Endothelial cell of umbilical vein (primary cell): ENCODE measurements around the gene MBNL2. TPM values are rescaled to one million over a fixed set of nuclear protein-coding genes. Genes with fewer than 3 reads are reported as not detected.

Source experiments
- BruUV-seq: library from RNA; stranded (reverse); fragments of 400-500 nt; replicated peaks from 2 replicates; lab custom pipeline; 2021; lab: Mats Ljungman, UMichigan
- CTCF ChIA-PET: fragments of 300-600, 350-600 bp; sonication (Branson Sonifier 250); formaldehyde crosslinking; loops from one replicate; lab custom pipeline; 2021; ENCODE audit warnings: antibody characterized with exemption, inconsistent platforms; lab: Charles Lee
- POLR2A ChIA-PET: fragments of 300-600, 350-600 bp; sonication (Branson Sonifier 250); formaldehyde crosslinking; loops from one replicate; lab custom pipeline; 2021; ENCODE audit warnings: antibody characterized with exemption, inconsistent platforms; lab: Charles Lee
- DNase-seq: peaks from one replicate; pipeline ENCODE4 v3.0.0-alpha.2; 2011; ENCODE audit warnings: low read depth, low spot score
- FAIRE-seq: peaks from 2 replicates; lab custom pipeline; 2011; peaks lifted over from hg19 to GRCh38; lab: Jason Lieb, UNC
- H2AFZ ChIP-seq: 2 replicates; pipeline ENCODE4 v1.6.0; 2012; ENCODE audit warnings: low read depth, low read length, control low read depth, inconsistent platforms
- H3K27ac ChIP-seq: 2 replicates; pipeline ENCODE4 v1.5.1; 2011; ENCODE audit warnings: low read depth, mild to moderate bottlenecking, control low read depth, low read length, moderate library complexity; ENCODE audit not compliant: insufficient read depth
- H3K27me3 ChIP-seq, 2 experiments: 2 replicates each; pipeline versions ENCODE4 v1.6.0 to v1.6.1; 2011; ENCODE audit warnings: low read length in 2 of 2, mixed read lengths in 1 of 2; ENCODE audit not compliant: control insufficient read depth in 2 of 2, insufficient read depth in 2 of 2
- H3K36me3 ChIP-seq, 2 experiments: 2 replicates in 1 of 2; 3 replicates in 1 of 2; pipeline ENCODE4 v1.5.1; 2011; ENCODE audit warnings: low read length in 2 of 2, mild to moderate bottlenecking in 1 of 2, moderate library complexity in 1 of 2; ENCODE audit not compliant: control insufficient read depth in 2 of 2, insufficient read depth in 2 of 2; ENCODE audit errors: extremely low read depth in 1 of 2
- H3K4me1 ChIP-seq: 3 replicates; pipeline ENCODE4 v1.5.1; 2011; ENCODE audit warnings: mild to moderate bottlenecking, low read length; ENCODE audit not compliant: control insufficient read depth, insufficient read depth; ENCODE audit errors: extremely low read depth
- H3K4me2 ChIP-seq: 2 replicates; pipeline ENCODE4 v1.6.1; 2011; ENCODE audit warnings: low read length, control low read depth, mixed read lengths; ENCODE audit not compliant: insufficient read depth
- H3K4me3 ChIP-seq, 3 experiments: fragments of 200-600 bp in 1 of 3; sonication (generic), shearing (Covaris generic) in 1 of 3; replicated peaks in 1 of 3; 2 replicates each; pipeline ENCODE4 v1.5.1; 2011 to 2016; ENCODE audit warnings: control low read depth in 3 of 3, low read length in 3 of 3, mild to moderate bottlenecking in 2 of 3, inconsistent platforms in 1 of 3, low read depth in 1 of 3, moderate library complexity in 1 of 3; ENCODE audit not compliant: insufficient read depth in 1 of 3
- H3K79me2 ChIP-seq: 2 replicates; pipeline ENCODE4 v1.6.0; 2012; ENCODE audit warnings: low read length, inconsistent platforms; ENCODE audit not compliant: control insufficient read depth, insufficient read depth
- H3K9ac ChIP-seq: replicated peaks from 2 replicates; pipeline ENCODE3; 2011; ENCODE audit warnings: low read length, control low read depth; ENCODE audit not compliant: insufficient read depth; ENCODE audit errors: extremely low read depth
- H3K9me1 ChIP-seq: replicated peaks from 3 replicates; pipeline ENCODE4 v1.6.0; 2011; ENCODE audit warnings: mild to moderate bottlenecking, low read length; ENCODE audit not compliant: control insufficient read depth, insufficient read depth; ENCODE audit errors: extremely low read depth
- H3K9me3 ChIP-seq: replicated peaks from 2 replicates; pipeline ENCODE4 v1.5.1; 2012; ENCODE audit warnings: low read length, inconsistent platforms; ENCODE audit not compliant: control insufficient read depth, insufficient read depth
- H4K20me1 ChIP-seq: replicated peaks from 2 replicates; pipeline ENCODE3; 2011; ENCODE audit warnings: mild to moderate bottlenecking, low read length; ENCODE audit not compliant: control insufficient read depth, insufficient read depth; ENCODE audit errors: extremely low read depth
- EZH2 ChIP-seq: IDR thresholded peaks from 2 replicates; pipeline ENCODE4 v1.6.1; 2012; ENCODE audit warnings: borderline replicate concordance, low read depth, mild to moderate bottlenecking, moderate library complexity, low read length, inconsistent platforms; ENCODE audit not compliant: severe bottlenecking
- FOS ChIP-seq: IDR thresholded peaks from 2 replicates; pipeline ENCODE4 v1.6.1; 2011; ENCODE audit warnings: mild to moderate bottlenecking, low read length, moderate library complexity, borderline replicate concordance; ENCODE audit not compliant: insufficient read depth
- GATA2 ChIP-seq: IDR thresholded peaks from 2 replicates; pipeline ENCODE4 v1.7.0; 2011; ENCODE audit warnings: low read depth, mild to moderate bottlenecking, moderate library complexity, mixed read lengths, low read length; ENCODE audit not compliant: insufficient read length, insufficient read depth
- POLR2AphosphoS5 ChIP-seq: IDR thresholded peaks from 2 replicates; pipeline ENCODE4 v1.6.1; 2012; ENCODE audit warnings: low read depth, mild to moderate bottlenecking, control low read depth, low read length, moderate library complexity; ENCODE audit not compliant: insufficient read depth
- dilution Hi-C: fragments of 300-500 bp; cut with MboI; formaldehyde crosslinking; loops from one replicate; pipeline ENCODE4 v1.15.0; 2019; ENCODE audit warnings: low sequenced_read_pairs; ENCODE audit not compliant: extremely low pct_ligation_motif_present
- intact Hi-C: fragments of 100-400 bp; cut with micrococcal nuclease; formaldehyde crosslinking; loops from one replicate; pipeline ENCODE4 v1.10.0; 2022
- polyA plus RNA-seq, 4 experiments: library from polyadenylated mRNA; depleted of rRNA in 3 of 4; stranded (reverse) in 3 of 4; unstranded in 1 of 4; fragments of >200 nt; gene quantifications; 2 replicates each; pipeline versions ENCODE4 v1.2.1 to v1.2.3, GENCODE V29; 2011 to 2012; ENCODE audit warnings: missing spikeins in 1 of 4
- total RNA-seq: library from RNA; stranded (reverse); gene quantifications from 2 replicates; pipeline ENCODE4 v1.2.3, GENCODE V29; 2021
- TF ChIP-seq, protein P1 (sequence below), 2 donors: IDR thresholded peaks; 1 replicate in 1 of 2; 2 replicates in 1 of 2; pipeline ENCODE4 v1.5.1; 2011; ENCODE audit warnings: low read length in 2 of 2, mild to moderate bottlenecking in 2 of 2, moderate library complexity in 2 of 2, control low read depth in 1 of 2, inconsistent platforms in 1 of 2, low read depth in 1 of 2; ENCODE audit not compliant: insufficient read depth in 1 of 2; ENCODE audit errors: extremely low read depth in 1 of 2

MBNL2 gene
- total and polyA plus RNA-seq, 2 donors (not counting 3 experiments of a cell fraction or from before 2014, with no cell fraction given): 32.9 to 76.5 TPM

DNA sequence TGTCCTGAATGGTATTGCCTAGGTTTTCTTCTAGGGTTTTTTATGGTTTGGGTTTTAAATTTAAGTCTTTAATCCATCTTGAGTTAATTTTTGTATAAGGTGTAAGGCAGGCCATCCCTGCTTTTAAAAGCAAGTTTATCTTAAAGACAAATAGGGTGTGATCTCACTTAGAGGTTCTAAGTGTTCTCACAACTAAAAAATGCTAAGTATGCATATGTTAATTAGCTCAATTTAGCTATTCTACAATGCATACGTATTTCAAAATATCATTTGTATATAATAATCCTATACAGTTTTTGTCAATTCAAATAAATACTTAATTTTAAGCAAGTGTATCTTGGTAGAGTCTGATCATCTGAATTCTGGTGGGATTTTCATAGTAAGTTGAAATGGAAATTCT, 50.4 kb downstream of the MBNL2 start:
- H3K79me2 ChIP-seq: peaks cover 72% of the 10 kb centered on the region
- TF ChIP-seq, protein P1, sequence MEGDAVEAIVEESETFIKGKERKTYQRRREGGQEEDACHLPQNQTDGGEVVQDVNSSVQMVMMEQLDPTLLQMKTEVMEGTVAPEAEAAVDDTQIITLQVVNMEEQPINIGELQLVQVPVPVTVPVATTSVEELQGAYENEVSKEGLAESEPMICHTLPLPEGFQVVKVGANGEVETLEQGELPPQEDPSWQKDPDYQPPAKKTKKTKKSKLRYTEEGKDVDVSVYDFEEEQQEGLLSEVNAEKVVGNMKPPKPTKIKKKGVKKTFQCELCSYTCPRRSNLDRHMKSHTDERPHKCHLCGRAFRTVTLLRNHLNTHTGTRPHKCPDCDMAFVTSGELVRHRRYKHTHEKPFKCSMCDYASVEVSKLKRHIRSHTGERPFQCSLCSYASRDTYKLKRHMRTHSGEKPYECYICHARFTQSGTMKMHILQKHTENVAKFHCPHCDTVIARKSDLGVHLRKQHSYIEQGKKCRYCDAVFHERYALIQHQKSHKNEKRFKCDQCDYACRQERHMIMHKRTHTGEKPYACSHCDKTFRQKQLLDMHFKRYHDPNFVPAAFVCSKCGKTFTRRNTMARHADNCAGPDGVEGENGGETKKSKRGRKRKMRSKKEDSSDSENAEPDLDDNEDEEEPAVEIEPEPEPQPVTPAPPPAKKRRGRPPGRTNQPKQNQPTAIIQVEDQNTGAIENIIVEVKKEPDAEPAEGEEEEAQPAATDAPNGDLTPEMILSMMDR (IDR thresholded peaks at IDR 0.05; ENCODE audit: extremely low read depth in 1 of 2, insufficient read depth in 1 of 2, low read depth in 1 of 2, low read length in 2 of 2): no peak
- TF ChIP-seq EZH2 (no peak), GATA2 (no peak), FOS (no peak), POLR2AphosphoS5 (no peak)
- intact Hi-C loops: no loop called here
- H2AFZ ChIP-seq: no peak overlapping the region
- H3K9me3 ChIP-seq: no peaks in the 10 kb centered on the region
- no peak overlapping the region for H3K4me3 ChIP-seq
- no peaks in the 10 kb centered on the region for H3K27me3 ChIP-seq
- DNase-seq (no peak), FAIRE-seq (no peak)
- H4K20me1 ChIP-seq: no peaks in the 10 kb centered on the region
- H3K4me1 ChIP-seq: peaks cover 75% of the 10 kb centered on the region
- no peaks in the 10 kb centered on the region for H3K9me1 ChIP-seq
- POLR2A ChIA-PET: no interaction called here
- peaks cover 0 to 12% of the 10 kb centered on the region in 2 experiments for H3K36me3 ChIP-seq
- CTCF ChIA-PET: interaction anchor here (1.0 to 2.2 kb wide), 4 partner anchors 13 to 162 kb away, joined by 3 to 5 read pairs (median 3); no protein-coding TSS in a partner anchor
- dilution Hi-C loops: no loop called here
- no TSS peak for BruUV-seq
- H3K4me2 ChIP-seq: no peak overlapping the region
- no peak overlapping the region for H3K27ac ChIP-seq
- no peak overlapping the region for H3K9ac ChIP-seq
